ENCODE measurements around the gene GNG7.
A peak's percentile ranks its signal among the peaks of the same experiment; 100 is the strongest.
"Not testable (repeated sequence)": the region's sequence is repeated elsewhere in the genome, so short reads cannot be mapped to it uniquely, and the experiment has no call there.

GNG7 gene

GRCh38 chr19:2668175-2668763 lies 34.2 kb downstream of the GNG7 start:
- no peak for DNase-seq

GRCh38 chr19:2667349-2667748 lies 35.1 kb downstream of the GNG7 start:
- not testable (repeated sequence) for DNase-seq

GRCh38 chr19:2666344-2666994 lies 36.0 kb downstream of the GNG7 start:
- no peak for DNase-seq

GRCh38 chr19:2665103-2665502 lies 37.4 kb downstream of the GNG7 start:
- no peak for DNase-seq

GRCh38 chr19:2663920-2664571 lies 38.4 kb downstream of the GNG7 start:
- no peak for DNase-seq

GRCh38 chr19:2661615-2662014 lies 40.9 kb downstream of the GNG7 start:
- DNase-seq, result no peak

GRCh38 chr19:2659856-2660432 lies 42.5 kb downstream of the GNG7 start:
- DNase-seq, result no peak

GRCh38 chr19:2656533-2656932 lies 46.0 kb downstream of the GNG7 start:
- DNase-seq, result no peak

- no peak for DNase-seq
These were observed 48.5 kb downstream of the GNG7 start for GRCh38 chr19:2653710-2654707.

GRCh38 chr19:2653218-2653617 lies 49.3 kb downstream of the GNG7 start:
- DNase-seq, result no peak

- no peak for DNase-seq
These were observed 49.9 kb downstream of the GNG7 start for GRCh38 chr19:2652504-2653099.

GRCh38 chr19:2651002-2651733 lies 51.3 kb downstream of the GNG7 start:
- not testable (repeated sequence) for DNase-seq

GRCh38 chr19:2650515-2650914 lies 52.0 kb downstream of the GNG7 start:
- no peak for DNase-seq

- peak; percentile 16 for DNase-seq
These were observed 54.0 kb downstream of the GNG7 start for GRCh38 chr19:2648528-2648937.

GRCh38 chr19:2648099-2648498 lies 54.4 kb downstream of the GNG7 start:
- no peak for DNase-seq

GRCh38 chr19:2646866-2647535 lies 55.5 kb downstream of the GNG7 start:
- DNase-seq, result no peak

- no peak for DNase-seq
These were observed 56.7 kb downstream of the GNG7 start for GRCh38 chr19:2645826-2646225.

- not testable (repeated sequence) for DNase-seq
These were observed 59.3 kb downstream of the GNG7 start for GRCh38 chr19:2643123-2643737.

- DNase-seq, result no peak
These were observed 61.2 kb downstream of the GNG7 start for GRCh38 chr19:2641332-2641698.

- DNase-seq, result no peak
These were observed 61.7 kb downstream of the GNG7 start for GRCh38 chr19:2640563-2641331.

Measured in KG1 (cell line).